ENCODE data around the gene GADD45G.

Gene GADD45G

DNA sequence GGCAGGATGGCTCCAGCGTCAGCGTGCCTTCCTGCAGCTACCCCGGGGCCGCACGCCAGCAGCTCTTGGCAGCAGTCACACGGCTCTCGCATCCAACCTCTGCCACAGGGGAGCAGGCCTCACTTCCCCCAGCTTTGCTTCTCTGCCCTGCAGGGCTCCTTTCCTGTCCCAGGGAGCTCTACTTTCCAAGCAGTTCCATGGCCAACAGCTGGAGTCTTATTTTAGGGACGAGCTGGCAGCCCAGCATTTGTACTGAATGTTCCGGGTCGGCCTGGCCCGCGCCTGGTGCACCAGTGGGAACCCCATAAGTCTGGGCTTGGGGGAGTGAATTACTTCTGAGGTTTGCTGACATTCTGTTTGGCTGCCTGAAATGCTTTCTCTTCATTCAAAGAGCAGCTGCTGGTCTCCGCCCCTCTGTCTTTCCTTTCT is 34.6 kb downstream of the GADD45G start:
- no peak overlapping the region for H3K4me3 ChIP-seq (ENCODE audit: low read depth, low read length)
- TF ChIP-seq, protein P1, sequence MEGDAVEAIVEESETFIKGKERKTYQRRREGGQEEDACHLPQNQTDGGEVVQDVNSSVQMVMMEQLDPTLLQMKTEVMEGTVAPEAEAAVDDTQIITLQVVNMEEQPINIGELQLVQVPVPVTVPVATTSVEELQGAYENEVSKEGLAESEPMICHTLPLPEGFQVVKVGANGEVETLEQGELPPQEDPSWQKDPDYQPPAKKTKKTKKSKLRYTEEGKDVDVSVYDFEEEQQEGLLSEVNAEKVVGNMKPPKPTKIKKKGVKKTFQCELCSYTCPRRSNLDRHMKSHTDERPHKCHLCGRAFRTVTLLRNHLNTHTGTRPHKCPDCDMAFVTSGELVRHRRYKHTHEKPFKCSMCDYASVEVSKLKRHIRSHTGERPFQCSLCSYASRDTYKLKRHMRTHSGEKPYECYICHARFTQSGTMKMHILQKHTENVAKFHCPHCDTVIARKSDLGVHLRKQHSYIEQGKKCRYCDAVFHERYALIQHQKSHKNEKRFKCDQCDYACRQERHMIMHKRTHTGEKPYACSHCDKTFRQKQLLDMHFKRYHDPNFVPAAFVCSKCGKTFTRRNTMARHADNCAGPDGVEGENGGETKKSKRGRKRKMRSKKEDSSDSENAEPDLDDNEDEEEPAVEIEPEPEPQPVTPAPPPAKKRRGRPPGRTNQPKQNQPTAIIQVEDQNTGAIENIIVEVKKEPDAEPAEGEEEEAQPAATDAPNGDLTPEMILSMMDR (IDR thresholded peaks at IDR 0.05; ENCODE audit: low read depth, low read length) = no peak

DNA sequence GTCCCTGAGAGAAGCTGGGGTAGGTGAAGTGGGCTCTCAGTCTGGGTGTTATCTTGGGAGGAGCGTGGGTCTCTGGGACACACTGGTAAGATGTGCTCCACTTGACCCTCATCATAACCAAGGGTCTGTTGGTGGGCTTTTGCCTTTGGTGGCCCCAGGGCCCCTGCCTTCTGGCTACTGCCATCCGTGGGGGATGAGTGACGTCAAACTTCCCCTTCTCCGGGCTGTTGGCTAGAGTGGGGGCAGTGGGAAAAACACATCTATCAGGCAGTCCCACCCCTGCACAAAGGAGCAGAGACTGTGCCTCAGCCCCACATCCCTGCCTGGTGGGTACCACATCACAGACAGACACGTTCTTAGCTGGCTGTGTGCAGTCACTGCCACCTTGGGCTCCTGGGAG is 35.1 kb downstream of the GADD45G start:
- H3K4me3 ChIP-seq (ENCODE audit: low read depth, low read length) = no peak overlapping the region
- TF ChIP-seq, protein P1 (IDR thresholded peaks at IDR 0.05; ENCODE audit: low read depth, low read length) = no peak

DNA sequence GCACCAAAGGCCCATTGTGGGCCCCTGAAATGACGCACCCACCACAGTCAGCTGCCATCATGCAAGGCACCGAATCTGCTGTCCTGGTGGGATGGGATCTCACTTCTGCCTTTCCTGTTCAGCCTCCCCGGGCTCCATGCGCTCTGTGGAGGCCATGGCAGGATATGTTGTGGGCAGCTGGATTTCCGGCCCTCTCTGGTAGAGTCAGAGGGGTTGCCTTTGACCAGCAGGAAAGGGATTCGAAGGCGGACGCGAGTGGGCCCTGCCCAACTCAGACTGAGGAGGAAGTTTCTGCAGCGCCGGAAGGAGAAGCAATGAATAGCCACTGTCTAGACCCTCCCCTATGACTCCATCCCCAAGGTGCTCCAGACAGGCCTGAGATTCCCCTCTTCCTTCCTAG is 35.5 kb downstream of the GADD45G start:
- no peak overlapping the region for H3K4me3 ChIP-seq (ENCODE audit: low read depth, low read length)
- TF ChIP-seq, protein P1 (IDR thresholded peaks at IDR 0.05; ENCODE audit: low read depth, low read length) = no peak

DNA sequence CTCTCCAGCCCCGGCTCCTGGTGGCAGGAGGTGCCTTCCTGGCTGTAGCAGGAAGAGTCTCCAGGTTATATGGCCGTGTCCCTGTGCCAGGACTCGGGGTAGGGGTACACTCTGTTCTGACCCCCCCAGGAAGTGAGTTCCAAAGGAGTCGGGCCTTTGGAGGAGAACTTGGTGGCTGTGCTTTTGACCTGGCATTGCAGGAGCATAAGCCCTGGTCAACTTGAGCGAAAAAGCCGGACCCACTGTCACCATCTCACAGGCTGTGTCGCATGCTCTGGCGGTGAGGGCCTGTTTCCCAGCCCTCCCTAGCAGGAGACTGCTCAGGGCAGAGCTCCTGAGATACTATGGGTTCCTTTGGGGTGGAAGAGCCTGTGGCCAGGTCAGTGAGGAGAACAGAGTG is 36.0 kb downstream of the GADD45G start:
- no peak overlapping the region for H3K4me3 ChIP-seq (ENCODE audit: low read depth, low read length)
- TF ChIP-seq, protein P1 (IDR thresholded peaks at IDR 0.05; ENCODE audit: low read depth, low read length) = no peak

DNA sequence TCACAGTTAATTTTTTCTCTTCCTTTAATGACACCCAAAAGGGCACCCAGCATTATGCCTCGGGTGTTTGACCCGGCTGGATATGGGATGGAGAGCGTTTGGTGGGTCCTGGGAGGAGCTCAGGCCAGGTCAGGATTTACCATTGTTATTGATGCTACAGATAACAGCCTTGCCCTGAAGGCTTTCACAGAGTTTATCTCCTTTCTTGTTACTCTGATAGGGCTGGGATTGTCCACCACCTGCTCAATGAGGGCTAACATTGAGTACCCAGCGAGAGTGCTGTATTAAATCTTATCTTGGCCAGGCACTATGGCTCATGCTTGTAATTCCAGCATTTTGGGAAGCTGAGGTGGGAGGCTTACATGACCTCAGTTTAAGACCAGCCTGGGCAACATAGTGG is 37.2 kb downstream of the GADD45G start:
- no peak overlapping the region for H3K4me3 ChIP-seq (ENCODE audit: low read depth, low read length)
- TF ChIP-seq, protein P1 (IDR thresholded peaks at IDR 0.05; ENCODE audit: low read depth, low read length) = no peak

DNA sequence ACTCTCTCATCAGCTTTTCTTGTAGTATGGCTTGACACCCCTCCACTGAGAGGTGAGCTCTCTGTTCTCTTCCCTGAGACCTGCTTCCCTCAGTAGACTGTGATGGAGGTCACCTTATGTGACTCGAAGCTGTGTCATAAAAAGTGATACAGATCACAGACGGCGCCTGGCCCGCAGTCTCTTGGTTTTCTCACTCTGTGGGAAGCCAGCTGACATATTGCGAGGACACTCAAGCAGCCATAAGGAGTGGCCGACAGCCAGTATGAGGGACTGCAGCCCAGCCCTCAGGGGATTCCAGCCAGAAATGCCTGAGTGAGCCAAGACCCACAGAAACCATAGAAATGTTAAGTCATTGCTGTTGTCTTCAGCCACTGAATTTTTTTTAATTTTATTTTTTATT is 38.0 kb downstream of the GADD45G start:
- H3K4me3 ChIP-seq (ENCODE audit: low read depth, low read length) = no peak overlapping the region
- TF ChIP-seq, protein P1 (IDR thresholded peaks at IDR 0.05; ENCODE audit: low read depth, low read length) = no peak

DNA sequence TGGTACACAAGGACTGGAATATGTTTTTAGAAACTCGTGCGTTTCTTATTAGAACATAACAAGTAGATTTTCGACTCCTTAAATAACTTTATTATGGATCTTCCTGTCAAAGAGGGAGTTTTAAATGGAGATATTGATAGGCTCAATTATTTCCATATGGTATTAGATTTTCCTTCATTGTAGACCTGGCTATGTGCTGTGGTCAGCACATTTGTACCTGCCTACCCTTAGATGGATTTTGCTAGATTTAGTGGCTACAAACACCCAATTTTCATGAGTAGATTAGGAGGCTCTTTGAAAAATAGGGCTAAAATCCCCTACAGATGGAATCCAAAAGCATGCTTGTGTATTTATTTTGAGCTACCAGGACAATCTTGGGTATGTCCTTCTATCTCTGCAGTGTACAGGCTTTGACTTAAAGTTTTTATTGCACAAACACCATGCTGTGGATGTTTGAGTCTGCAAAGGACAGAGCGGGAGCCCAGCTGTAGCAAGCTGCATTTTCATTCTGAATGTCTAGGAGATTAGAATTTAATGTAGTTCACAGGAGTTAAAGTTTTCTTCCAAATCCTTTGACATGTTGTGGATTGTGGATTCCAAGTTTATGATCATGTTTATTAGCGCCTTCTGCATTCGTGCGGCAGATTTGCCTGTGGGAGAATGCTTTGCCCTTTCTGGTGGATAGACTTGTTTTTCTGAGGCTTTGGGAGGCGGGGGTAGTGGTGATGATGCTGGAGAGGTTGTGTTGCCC is 41.6 kb downstream of the GADD45G start:
- TF ChIP-seq, protein P1 (IDR thresholded peaks at IDR 0.05; ENCODE audit: low read depth, low read length) = no peak

More for the DNA sequence above, 41.6 kb downstream of the GADD45G start:
- H3K4me3 ChIP-seq (ENCODE audit: low read depth, low read length) = no peak overlapping the region

All from WI38 (cell line).